Suppressor macrophage treated with lipopolysaccharide for 1 hour (primary cell): ENCODE results near the gene PRM3.

Source experiments
- DNase-seq, 3 donors: peaks; one replicate each; pipeline ENCODE4 v3.0.0-alpha.2; 2020 to 2022

PRM3 gene

GRCh38 chr16:11258553-11259492, 14.6 kb downstream of the PRM3 start:
- DNase-seq: peak; percentile 36 to 84 (median 59)

GRCh38 chr16:11257131-11257938, 16.1 kb downstream of the PRM3 start:
- peak; percentile 84 to 89 (median 88) for DNase-seq

- DNase-seq: peak; percentile 67 to 90 (median 69)
Observed at GRCh38 chr16:11256661-11257130, 16.7 kb downstream of the PRM3 start.

GRCh38 chr16:11255737-11256660, 17.4 kb downstream of the PRM3 start, which contains the start of gene SOCS1:
SOCS1 (minus strand) TSS chr16:11256204; CDS start chr16:11255478, 726 bp downstream.
- peak; percentile 92 to 97 (median 96) for DNase-seq

- DNase-seq: peak in 2 of 3 donors; percentile 38 to 68
Observed at GRCh38 chr16:11254913-11255736, 18.3 kb downstream of the PRM3 start.

GRCh38 chr16:11253995-11254912, 19.2 kb downstream of the PRM3 start:
- no peak for DNase-seq

- peak in 1 of 3 donors; percentile 43 for DNase-seq
Observed at GRCh38 chr16:11253009-11253994, 20.1 kb downstream of the PRM3 start.

DNA sequence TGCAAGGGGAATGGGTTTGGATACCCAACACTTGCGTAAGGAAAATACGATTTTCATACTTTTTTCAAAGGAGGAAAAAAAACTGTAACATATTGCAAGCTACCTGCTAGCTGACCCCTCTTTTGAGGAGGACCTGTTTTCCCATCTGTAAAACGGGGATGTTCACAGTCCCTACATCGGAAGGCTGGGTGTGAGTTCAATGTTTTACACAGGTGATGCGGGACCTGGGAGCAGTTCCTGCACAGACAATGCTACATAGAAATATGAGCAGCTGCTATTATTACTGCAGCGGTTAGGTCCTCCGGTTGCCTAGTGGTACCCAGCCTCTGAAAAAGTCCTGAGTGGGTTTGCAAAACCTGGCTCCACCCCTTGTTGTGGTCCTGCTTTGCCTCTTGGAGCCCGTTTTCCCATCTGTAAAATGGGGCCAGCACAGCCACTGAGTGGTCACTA, 20.9 kb downstream of the PRM3 start:
- DNase-seq: no peak

DNA sequence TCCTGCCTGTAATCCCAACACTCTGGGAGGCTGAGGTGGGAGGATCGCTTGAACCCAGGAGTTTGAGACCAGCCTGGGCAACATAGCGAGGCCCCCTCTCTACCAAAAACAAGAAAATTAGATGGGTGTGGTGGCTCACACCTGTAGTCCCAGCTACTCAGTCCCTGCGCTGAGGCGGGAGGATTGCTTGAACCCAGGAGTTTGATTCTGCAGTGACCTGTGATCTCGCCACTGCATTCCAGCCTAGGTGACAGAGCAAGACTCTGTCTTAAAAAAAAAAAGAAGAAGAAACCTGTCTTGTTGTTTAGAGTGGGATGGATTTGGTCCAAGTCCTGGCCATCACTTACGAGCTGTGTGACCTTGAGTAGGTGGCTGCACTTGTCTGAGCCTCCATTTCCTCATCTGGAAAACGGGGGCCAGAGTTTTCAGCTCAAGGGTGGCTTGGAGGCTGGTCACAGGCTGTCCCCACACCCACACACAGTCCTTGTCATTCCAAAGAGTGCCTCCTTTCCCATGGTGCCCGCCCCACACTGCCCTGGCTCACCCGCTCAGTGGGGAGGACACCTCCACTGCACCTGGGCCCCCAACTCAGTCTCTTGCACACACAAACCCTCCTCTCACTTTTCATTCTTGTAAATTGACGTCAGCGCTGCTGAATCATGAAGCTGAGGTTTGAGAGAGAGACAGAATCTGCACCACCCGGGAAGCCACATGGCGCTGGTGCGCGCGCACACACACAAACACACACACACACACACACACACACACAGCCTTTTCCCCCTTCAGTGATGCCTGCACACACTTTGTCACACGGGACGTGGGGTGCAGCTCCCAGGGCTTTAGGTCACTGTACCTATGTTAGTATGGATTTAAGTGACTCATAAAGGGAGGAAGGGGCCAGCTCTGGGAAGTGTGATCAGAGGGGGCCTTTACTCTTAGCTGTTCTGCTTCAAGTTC, 21.6 kb downstream of the PRM3 start:
- peak; percentile 58 to 75 (median 66) for DNase-seq

GRCh38 chr16:11250786-11251524, 22.5 kb downstream of the PRM3 start:
- no peak for DNase-seq

DNA sequence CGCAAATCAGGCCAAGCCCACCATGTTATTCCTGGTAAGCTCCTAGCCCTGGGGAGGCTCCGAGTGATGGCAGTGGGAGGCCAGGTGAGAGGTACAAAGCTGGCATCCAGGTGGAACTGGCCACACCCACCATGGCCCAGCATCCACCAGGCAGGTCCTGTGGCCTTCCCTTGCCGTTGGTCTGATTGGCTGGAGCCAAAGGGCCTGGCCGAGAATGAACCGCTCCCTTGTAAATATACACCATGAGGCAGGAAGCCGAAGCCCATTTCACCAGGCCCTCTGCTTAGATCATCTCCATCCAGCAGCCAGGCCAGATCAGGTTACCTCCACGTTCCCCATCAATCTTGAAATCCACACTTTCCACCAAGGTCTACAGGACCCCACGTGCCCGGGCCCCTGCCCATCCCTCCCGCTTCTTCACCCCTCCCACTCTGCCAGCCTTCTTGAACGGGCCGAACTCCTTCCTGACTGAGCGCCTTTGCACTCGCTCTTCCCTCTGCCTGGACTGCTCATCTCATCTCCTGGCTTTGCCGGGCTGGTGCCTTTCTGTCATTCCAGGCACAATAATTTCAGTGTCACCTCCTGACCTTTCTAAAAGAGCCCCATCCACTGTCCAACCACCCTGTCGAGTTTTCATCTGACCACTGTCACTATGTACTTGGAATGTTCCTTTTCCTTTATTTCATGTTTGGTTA, 23.2 kb downstream of the PRM3 start:
- no peak for DNase-seq

- peak in 1 of 3 donors; percentile 37 for DNase-seq
Observed at GRCh38 chr16:11249233-11250061, 24.0 kb downstream of the PRM3 start.

DNA sequence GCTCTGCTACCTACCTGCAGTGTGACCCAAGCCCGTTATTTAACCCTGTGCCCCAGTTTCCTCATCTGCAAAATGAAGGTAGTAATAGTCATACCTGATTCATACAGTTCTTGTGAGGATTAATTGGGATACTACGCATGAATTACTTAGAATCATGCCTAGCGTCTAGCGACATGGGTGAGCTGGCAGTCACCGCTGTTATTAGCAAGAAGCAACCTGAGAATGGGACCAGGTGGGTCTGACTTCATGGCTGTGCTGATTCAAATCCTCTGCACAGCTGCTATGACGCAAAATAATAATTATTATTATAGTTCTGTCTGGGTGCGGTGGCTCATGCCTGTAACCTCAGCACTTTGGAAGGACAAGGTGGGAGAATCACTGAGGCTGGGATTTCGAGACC, 25.3 kb downstream of the PRM3 start:
- no peak for DNase-seq

GRCh38 chr16:11245988-11246387, 27.4 kb downstream of the PRM3 start:
- DNase-seq: no peak

DNA sequence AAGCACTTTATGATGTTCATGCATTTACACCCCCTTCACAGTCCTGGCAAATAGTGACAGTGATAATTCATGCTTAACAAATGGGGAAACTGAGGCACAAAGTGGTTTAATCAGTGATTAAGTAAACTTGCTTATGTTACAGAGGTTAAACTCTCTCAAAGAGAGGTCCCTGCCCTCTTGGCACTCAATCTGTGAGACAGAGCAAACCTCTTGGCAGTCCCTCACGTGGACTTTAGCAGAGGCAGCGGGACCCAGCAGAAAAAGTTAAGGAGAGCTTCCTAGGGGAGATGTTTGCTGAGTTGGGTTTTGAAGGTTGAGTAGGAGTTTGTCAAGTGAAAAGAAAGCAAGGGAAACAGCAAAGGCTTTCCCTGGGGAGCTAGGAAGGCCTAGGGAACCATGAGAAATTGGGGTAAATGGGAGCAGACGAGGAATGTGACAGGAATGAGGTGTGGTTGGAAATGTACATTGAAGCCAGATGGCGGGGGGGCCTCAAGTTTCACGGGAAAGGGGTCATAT, 28.1 kb downstream of the PRM3 start:
- DNase-seq: no peak
